HEK293T (cell line): ENCODE data around the gene MS4A4E.
"Not testable (repeated sequence)": the region's sequence is repeated elsewhere in the genome, so short reads cannot be mapped to it uniquely, and the experiment has no call there.

Experiments
- CTCF ChIA-PET: fragments of 350-600 bp; formaldehyde crosslinking; extraction: SDS; loops from one replicate; lab custom pipeline; 2021; ENCODE audit warnings: antibody characterized with exemption, inconsistent platforms; lab: Yijun Ruan, JAX
- POLR2A ChIA-PET: fragments of 350-600 bp; formaldehyde crosslinking; extraction: SDS; loops from one replicate; lab custom pipeline; 2020; ENCODE audit warnings: antibody characterized with exemption, inconsistent platforms; lab: Yijun Ruan, JAX
- DNase-seq: peaks from one replicate; pipeline ENCODE4 v3.0.0; 2012; ENCODE audit warnings: mixed read lengths; ENCODE audit errors: extremely low spot score
- ARNT ChIP-seq: fragments of 450-650 bp; IDR thresholded peaks from 2 replicates; pipeline ENCODE4 v1.6.1; 2017; ENCODE audit warnings: mild to moderate bottlenecking
- BHLHE40 ChIP-seq: fragments of 450-650 bp; IDR thresholded peaks from 2 replicates; pipeline ENCODE4 v1.6.1; 2016; ENCODE audit warnings: mild to moderate bottlenecking, moderate library complexity, borderline replicate concordance
- CTBP1 ChIP-seq: fragments of 450-650 bp; IDR thresholded peaks from 2 replicates; pipeline ENCODE4 v1.6.1; 2016; ENCODE audit warnings: borderline replicate concordance
- ELF4 ChIP-seq: fragments of 450-650 bp; IDR thresholded peaks from 2 replicates; pipeline ENCODE4 v1.6.1; 2017; ENCODE audit warnings: antibody characterized with exemption
- FOXA1 ChIP-seq: fragments of 450-650 bp; IDR thresholded peaks from 2 replicates; pipeline ENCODE4 v1.6.1; 2016; ENCODE audit warnings: mild to moderate bottlenecking
- FOXK2 ChIP-seq: fragments of 450-650 bp; IDR thresholded peaks from 2 replicates; pipeline ENCODE4 v1.6.1; 2016; ENCODE audit warnings: mild to moderate bottlenecking
- FOXM1 ChIP-seq: fragments of 450-650 bp; IDR thresholded peaks from 2 replicates; pipeline ENCODE4 v1.6.1; 2017; ENCODE audit warnings: mild to moderate bottlenecking, borderline replicate concordance
- HDGF ChIP-seq: fragments of 450-650 bp; IDR thresholded peaks from 2 replicates; pipeline ENCODE4 v1.6.1; 2017; ENCODE audit warnings: antibody characterized with exemption, borderline replicate concordance
- L3MBTL2 ChIP-seq: fragments of 450-650 bp; conservative IDR thresholded peaks from 2 replicates; pipeline ENCODE4 v1.6.1; 2016; ENCODE audit warnings: mild to moderate bottlenecking
- LEF1 ChIP-seq: fragments of 450-650 bp; IDR thresholded peaks from 2 replicates; pipeline ENCODE4 v1.6.1; 2017; ENCODE audit warnings: mild to moderate bottlenecking, borderline replicate concordance
- NFRKB ChIP-seq: fragments of 450-650 bp; IDR thresholded peaks from 2 replicates; pipeline ENCODE4 v1.6.1; 2016; ENCODE audit warnings: mild to moderate bottlenecking, moderate library complexity
- SP1 ChIP-seq: fragments of 450-650 bp; IDR thresholded peaks from 2 replicates; pipeline ENCODE4 v1.6.1; 2017
- SUZ12 ChIP-seq: fragments of 450-650 bp; IDR thresholded peaks from 2 replicates; pipeline ENCODE4 v1.6.1; 2016; ENCODE audit warnings: mild to moderate bottlenecking
- TARDBP ChIP-seq: fragments of 450-650 bp; IDR thresholded peaks from 2 replicates; pipeline ENCODE4 v1.6.1; 2016
- ZNF384 ChIP-seq: fragments of 450-650 bp; IDR thresholded peaks from 2 replicates; pipeline ENCODE4 v1.6.1; 2016
- TF ChIP-seq, protein P1 (sequence below): fragments of 450-650 bp; IDR thresholded peaks from 2 replicates; pipeline ENCODE4 v1.6.1; 2016

The MS4A4E gene

DNA sequence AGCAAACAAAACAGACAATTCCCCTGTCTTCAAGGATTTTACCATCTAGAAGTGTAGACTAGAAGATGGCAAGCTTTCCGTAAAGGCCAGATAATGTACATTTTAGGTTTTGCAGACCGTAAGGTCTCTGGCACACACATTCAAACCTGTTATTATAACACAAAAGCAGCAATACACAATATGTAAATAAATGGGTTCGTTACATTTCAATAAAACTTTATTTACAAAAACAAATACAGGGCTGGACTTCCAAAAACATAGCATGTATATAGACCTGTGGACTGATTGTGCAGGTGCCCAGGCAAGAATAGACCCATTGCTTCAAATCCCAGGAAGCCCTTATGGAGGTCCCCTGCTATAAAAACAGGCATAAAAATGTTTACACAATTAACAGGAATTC lies 33.0 kb downstream of the MS4A4E start:
- POLR2A ChIA-PET = no interaction called here
- TF ChIP-seq CTBP1 (no peak), FOXM1 (no peak), SUZ12 (no peak), SP1 (no peak), ZNF384 (no peak), NFRKB (no peak), HDGF (no peak), BHLHE40 (no peak), FOXA1 (no peak), FOXK2 (no peak)
- no peak for DNase-seq
- CTCF ChIA-PET = no interaction called here

DNA sequence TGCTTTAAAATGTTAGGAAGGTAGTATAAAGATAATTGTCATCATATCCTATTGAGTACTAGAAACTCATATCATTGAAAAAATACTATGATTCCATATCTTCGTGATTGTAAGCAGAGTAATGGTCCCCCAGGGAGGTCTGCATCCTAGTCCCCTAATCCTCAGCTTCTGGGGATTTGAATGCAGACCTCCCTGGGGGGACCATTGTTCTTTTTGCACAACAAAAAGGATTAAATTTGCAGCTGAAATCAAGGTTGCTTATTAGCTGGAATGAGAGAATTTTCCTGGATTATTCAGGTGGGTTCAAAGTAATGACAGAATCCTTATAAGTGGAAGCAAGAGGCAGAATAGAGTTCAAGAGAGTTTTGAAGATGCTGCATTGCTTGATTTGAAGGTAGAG lies 34.0 kb downstream of the MS4A4E start:
- DNase-seq = no peak
- TF ChIP-seq ELF4 (no peak), SP1 (no peak), SUZ12 (no peak), LEF1 (no peak), ZNF384 (no peak), L3MBTL2 (no peak), NFRKB (no peak), BHLHE40 (no peak), FOXK2 (no peak), TARDBP (no peak), ARNT (no peak), FOXA1 (no peak), HDGF (no peak), FOXM1 (no peak), CTBP1 (no peak)
- TF ChIP-seq, protein P1, sequence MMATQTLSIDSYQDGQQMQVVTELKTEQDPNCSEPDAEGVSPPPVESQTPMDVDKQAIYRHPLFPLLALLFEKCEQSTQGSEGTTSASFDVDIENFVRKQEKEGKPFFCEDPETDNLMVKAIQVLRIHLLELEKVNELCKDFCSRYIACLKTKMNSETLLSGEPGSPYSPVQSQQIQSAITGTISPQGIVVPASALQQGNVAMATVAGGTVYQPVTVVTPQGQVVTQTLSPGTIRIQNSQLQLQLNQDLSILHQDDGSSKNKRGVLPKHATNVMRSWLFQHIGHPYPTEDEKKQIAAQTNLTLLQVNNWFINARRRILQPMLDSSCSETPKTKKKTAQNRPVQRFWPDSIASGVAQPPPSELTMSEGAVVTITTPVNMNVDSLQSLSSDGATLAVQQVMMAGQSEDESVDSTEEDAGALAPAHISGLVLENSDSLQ = no peak
- ChIA-PET POLR2A (no interaction called here), CTCF (no interaction called here)

DNA sequence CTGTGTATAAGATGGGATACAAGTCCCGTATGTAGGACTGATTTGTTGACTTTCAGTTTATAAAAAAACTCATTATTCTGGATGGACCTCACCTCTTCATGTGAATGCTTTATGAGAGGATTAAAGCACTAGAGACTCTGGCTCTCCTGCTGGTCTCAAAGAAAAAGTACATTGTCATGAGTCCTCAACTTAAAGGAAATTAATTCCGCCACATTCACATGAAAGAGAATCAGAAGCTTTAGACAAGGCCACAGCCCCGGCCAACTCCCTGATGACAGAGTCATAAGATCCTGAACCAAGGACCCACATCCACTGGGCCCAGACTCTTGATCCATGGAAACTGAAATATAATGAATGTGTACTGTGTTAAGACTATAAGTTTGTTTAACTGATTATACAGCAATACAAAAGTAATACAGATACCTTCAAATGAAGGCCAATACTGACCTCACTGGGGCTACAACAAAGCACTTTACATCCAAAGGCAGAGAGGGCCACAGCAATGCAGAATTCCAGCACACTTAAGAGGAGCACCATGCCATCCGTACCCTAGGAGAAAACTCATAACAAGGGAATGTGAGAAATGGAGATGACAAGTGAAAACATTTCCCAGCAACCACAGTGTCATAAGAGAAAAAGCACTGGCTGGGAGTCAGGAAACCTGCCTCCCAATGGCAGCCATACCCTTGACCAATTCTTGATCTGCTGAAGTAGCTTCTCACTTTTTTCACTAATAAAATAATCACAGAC lies 34.6 kb downstream of the MS4A4E start:
- POLR2A ChIA-PET = no interaction called here

DNA sequence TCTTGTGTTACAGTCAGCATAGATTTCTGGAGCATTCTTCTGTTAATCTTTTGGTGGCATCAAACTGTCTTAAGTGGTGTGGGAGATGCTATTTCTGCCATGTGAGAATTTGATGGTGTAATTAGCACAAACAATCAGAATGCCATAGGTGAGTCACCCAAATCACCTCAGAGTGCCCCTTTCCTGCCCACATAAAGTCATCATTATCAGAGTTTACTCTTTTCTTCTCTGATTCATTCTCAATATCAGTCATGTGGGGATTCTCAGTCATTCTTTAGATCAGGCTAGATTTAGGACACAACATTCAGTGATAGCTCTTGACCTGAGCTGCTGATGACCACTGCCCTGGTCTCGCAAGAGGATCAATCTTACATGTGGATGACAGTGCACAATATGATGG lies 36.3 kb downstream of the MS4A4E start:
- no peak for DNase-seq
- CTCF ChIA-PET = no interaction called here
- POLR2A ChIA-PET = no interaction called here
- TF ChIP-seq CTBP1 (no peak), TARDBP (no peak), FOXA1 (no peak), SP1 (no peak), BHLHE40 (no peak), ZNF384 (no peak), FOXK2 (no peak), SUZ12 (no peak), ELF4 (no peak), FOXM1 (no peak), NFRKB (no peak), HDGF (no peak), ARNT (no peak), L3MBTL2 (no peak)
- TF ChIP-seq, protein P1 = no peak

More for the DNA sequence above, 34.6 kb downstream of the MS4A4E start:
- no peak for DNase-seq
- TF ChIP-seq LEF1 (no peak), L3MBTL2 (no peak), FOXK2 (no peak), ELF4 (no peak), SP1 (no peak), HDGF (no peak), FOXM1 (no peak), ARNT (no peak), SUZ12 (no peak), TARDBP (no peak), NFRKB (no peak), BHLHE40 (no peak), FOXA1 (no peak), CTBP1 (no peak), ZNF384 (no peak)
- TF ChIP-seq, protein P1 = no peak
- CTCF ChIA-PET = no interaction called here

DNA sequence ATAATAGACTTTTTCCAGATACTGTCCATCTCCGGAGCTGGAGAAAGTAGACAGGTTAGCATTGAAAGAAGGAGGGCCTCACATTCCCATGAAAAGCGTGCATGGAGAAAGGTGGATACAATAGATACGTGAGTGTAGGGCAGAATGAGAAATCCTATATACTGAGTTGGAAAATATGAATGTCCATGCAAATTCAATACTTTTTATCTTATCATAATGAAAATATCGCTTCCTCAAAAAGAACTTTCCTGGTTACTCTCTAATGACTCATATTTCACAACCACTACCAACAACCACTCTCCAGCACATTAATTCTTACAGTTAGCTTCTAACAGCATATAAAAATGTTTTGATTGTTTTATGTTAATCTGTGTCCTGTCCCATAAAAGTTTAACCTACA lies 38.0 kb downstream of the MS4A4E start:
- ChIA-PET POLR2A (no interaction called here), CTCF (no interaction called here)
- no peak for TF ChIP-seq ZNF384
- TF ChIP-seq FOXA1 = no peak
- TF ChIP-seq, protein P1 = no peak
- no peak for TF ChIP-seq BHLHE40
- TF ChIP-seq FOXK2 = no peak
- TF ChIP-seq SP1 = no peak
- TF ChIP-seq TARDBP = no peak
- TF ChIP-seq NFRKB = no peak
- no peak for TF ChIP-seq LEF1
- TF ChIP-seq HDGF = no peak
- DNase-seq = no peak

DNA sequence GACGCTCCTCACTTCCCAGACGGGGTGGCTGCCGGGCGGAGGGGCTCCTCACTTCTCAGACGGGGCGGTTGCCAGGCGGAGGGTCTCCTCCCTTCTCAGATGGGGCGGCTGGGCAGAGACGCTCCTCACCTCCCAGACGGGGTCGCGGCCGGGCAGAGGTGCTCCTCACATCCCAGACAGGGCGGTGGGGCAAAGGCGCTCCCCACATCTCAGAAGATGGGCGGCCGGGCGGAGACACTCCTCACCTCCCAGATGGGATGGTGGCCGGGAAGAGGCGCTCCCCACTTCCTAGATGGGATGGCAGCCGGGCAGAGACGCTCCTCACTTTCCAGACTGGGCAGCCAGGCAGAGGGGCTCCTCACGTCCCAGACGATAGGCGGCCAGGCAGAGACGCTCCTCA lies 41.6 kb downstream of the MS4A4E start:
- DNase-seq, POLR2A ChIA-PET, CTCF ChIA-PET: not testable (repeated sequence)
